HPDE6-E6E7 (cell line): Measurements from ENCODE around the gene MPHOSPH8.

ENCODE experiments used
- DNase-seq: peaks from one replicate; pipeline ENCODE4 v3.0.0; 2011; ENCODE audit warnings: missing footprints; ENCODE audit errors: extremely low spot score

Gene MPHOSPH8, protein sequence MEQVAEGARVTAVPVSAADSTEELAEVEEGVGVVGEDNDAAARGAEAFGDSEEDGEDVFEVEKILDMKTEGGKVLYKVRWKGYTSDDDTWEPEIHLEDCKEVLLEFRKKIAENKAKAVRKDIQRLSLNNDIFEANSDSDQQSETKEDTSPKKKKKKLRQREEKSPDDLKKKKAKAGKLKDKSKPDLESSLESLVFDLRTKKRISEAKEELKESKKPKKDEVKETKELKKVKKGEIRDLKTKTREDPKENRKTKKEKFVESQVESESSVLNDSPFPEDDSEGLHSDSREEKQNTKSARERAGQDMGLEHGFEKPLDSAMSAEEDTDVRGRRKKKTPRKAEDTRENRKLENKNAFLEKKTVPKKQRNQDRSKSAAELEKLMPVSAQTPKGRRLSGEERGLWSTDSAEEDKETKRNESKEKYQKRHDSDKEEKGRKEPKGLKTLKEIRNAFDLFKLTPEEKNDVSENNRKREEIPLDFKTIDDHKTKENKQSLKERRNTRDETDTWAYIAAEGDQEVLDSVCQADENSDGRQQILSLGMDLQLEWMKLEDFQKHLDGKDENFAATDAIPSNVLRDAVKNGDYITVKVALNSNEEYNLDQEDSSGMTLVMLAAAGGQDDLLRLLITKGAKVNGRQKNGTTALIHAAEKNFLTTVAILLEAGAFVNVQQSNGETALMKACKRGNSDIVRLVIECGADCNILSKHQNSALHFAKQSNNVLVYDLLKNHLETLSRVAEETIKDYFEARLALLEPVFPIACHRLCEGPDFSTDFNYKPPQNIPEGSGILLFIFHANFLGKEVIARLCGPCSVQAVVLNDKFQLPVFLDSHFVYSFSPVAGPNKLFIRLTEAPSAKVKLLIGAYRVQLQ

DNA sequence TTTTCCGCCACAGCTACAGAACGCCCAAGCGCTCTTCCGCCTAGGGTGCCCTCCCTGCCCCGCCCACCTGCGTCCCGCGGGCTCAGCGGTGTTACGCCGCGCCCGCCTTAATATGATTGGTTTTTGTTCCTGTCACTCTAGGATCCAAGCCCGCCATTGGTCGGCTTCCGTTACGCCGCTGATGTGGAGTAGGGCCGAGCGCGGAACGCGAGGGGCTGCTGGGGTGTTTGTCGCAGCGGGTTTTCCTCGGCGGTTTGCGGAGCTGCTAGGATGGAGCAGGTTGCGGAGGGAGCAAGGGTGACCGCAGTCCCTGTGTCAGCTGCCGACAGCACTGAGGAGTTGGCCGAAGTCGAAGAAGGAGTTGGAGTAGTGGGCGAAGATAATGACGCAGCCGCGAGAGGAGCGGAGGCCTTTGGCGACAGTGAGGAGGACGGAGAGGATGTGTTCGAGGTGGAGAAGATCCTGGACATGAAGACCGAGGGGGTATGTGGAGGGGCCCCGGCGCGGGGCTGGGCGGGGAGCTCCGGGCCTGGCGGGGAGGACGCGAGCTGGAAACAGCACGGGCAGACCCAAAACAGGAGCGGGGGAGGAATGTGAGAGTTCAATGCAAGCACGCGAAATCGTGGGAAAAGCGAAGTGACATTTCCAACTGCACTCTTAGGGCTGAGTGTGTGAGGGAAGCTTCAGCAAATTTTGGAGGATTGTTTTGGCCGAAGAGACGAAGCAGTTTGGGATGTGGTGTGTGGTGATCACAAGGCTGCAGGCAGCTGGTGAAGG is at the start of gene MPHOSPH8:
TSS of gene MPHOSPH8 (plus strand) at position 181 of the 777 bp plus-strand sequence. CDS start at position 271, 90 bp downstream.
- peak; percentile 62 for DNase-seq

DNA sequence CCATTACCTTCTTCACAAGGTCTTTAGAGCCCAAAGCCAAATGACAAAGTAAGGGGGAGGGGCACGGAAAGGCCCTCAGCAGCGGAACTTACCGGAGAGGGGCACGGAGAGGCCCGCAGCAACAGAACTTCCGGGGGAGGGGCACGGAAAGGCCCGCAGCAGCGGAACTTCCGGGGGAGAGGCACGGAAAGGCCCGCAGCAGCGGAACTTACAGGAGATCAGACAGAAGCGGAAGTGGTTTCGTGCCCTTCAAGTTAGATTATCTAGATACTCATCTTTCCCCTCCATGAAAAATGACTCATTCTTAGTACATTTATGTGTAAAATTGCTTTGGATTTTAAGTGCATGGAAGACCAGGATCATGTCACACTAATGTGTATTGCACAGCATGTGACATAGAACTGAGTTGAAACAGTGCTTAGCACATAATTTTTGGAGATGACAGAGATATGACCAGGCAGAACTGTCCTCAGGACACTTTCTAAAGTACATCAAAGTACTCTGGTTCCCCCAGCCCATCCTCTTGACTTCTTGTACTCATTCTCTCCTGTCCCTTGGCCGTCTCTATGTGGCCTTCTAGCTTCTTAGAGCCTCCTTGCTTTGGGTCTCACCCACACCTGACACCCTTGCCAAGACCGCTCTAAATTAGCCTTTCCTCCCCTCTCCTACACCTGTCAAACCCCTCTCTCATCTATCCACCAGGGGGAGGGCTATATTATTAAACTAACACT is 46.4 kb upstream of the MPHOSPH8 start:
- no peak for DNase-seq

DNA sequence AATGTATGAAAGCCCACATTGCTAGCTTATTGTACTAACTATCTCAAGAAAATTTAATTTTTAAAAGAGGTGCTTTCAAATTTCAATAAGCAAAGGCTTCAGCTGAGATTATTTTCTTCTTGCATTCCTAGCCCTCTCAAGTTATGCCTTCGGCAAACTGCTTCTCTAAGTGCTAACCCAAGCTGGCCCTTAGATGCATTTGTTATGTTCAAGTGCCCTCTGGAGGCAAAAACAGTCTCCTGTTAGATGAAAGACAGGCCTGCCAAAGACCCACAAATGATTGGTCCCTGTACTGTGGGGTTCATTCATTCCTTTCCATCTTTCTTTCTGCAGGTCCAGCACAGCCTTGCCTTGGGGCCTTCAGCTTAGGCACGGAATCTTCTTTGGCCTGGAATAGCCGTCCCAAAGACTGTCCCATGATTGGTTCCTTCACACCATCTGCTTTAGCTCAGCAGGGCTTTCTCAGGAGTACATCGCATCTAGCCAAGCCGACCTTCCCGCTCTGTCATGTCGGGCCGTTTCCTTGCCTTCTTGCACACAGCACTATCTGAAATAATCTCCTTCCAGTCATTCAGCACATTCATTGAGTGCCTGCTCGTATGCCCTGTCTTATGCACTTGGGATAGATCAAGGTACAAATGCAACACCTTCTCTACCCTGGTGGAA is 45.7 kb upstream of the MPHOSPH8 start:
- DNase-seq = no peak

DNA sequence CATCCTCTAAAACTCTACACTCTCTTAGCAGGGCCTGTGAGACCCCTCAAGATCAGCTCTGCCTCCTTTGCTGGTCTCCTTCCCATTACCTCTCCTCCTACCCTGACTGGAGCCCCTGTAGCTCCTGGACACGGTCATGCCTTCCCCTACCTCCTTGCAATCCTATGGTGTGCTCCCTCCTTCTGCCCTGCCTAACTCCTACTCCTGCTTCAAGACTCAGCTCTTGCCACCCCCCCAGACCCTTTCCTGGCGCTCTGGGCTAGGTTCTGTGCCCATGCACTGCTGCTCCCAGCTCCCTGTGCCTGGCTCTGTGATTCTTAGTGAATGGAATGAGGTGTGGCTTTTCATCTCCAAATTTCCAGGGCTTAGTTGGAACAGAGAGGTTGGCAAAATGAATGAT is 44.1 kb upstream of the MPHOSPH8 start:
- DNase-seq = no peak

DNA sequence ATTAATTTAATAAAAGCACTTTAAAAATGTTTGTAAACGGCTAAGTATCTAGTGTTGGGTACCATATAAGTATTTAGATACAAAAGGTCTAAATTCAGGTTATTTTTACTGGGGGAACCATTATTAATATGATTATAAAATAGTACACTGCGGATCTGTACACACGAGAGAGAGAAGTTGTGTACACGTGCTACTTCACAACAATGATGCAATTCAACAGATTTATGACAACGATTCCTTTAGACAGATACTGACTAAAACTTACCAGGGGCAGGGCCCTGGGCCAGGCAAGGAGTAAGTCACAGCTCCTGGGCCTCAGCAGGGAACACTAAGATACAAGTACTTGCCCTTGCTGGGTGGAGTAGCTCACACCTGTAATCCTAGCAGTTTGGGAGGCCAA is 43.0 kb upstream of the MPHOSPH8 start:
- no peak for DNase-seq

DNA sequence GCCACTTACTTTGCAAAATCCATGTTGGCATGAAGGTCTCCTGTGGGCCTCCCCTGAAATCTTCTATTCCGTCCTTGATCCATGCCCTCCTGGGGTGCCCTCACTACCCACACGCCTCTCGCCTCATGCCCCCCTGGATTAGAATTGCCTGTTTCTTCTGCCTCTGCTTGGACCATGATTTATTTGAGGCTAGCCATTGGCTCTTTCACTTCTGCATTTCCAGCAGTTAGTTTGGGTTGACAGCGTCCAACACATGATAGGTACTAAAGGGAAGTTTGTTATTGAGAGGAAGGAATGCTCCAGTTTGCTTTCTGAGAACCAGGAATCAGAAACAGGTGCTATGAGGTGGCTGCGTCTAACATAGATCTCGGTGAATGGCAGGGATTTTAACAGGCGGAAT is 41.6 kb upstream of the MPHOSPH8 start:
- DNase-seq = no peak

DNA sequence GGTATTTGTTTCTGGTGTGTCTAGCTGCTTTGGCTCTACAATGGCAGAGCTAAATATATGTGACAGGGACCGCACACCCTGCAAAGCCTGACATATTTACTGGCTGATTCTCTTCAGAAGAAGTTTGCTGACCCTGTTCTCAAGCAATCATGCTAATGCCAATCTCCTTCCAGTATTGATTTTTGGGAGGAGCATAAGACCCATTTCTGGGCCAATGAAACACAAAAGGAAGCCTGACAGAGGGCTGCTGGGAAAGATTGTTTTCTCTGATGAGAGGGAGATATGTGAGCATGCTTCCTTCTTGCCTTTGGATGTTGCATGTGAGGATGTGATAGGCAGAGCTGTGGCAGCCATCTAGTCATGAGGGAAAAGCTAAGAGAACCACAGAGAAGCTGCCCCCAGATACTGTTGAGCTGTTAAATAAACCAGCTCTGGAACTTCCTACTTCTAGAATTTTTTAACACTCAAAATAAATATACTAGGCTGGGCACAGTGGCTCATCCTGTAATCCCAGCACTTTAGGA is 40.7 kb upstream of the MPHOSPH8 start:
- DNase-seq = no peak

DNA sequence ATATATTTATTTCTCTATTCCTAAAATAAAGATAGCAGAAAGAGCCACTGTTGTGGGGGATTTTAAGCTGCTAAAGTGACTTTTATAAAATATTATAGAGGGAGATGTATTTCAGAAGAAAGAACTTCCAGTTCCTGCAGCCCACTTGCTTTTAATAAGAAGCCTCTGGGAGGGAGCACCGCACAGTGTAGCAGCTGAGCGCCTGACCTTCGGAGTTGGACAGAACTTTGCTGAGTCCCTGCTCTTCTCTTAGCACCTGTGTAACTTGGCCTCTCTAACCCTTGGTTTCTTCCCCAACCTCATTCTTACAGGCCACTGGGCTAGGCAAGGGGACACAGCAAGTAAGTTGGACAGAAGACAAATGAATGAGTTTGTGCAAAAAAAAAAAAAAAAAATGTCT is 37.4 kb upstream of the MPHOSPH8 start:
- no peak for DNase-seq

DNA sequence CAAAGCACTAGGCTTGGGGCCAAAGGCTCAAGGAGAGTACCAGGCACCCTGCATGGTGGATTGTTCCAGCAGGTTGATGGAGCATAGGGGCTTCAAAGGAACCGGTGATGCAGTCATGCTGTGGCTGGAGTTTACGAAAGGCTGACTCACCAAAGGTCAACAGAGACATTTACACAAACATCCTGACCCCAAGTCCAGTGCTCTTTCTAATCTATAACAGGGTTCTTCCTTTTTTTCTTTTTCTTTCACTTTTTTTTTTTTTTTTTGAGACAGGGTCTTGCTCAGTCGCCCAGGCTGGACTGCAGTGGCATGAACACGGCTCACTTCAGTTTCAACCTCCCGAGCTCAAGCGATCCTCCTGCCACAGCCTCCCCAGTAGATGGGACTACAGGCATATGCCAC is 36.5 kb upstream of the MPHOSPH8 start:
- DNase-seq = no peak

DNA sequence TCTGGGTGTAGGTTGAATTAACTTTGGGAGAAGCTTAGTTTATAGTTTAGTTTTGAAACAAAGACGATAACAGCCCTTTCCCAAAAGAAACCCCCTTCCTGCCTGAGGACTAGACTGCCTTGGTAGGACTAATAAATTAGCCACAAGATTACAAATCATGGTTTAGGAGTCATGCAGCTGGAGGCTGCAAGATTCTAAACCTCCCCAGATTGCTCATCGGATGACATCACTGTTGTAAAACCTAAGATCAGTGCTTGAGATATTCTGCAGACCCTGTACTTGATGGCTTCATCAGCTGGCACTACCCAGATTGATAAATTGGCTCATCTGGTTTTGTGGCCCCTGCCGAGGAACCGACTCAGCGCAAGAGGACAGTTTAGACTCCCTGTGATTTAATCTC is 35.9 kb upstream of the MPHOSPH8 start:
- DNase-seq = no peak

DNA sequence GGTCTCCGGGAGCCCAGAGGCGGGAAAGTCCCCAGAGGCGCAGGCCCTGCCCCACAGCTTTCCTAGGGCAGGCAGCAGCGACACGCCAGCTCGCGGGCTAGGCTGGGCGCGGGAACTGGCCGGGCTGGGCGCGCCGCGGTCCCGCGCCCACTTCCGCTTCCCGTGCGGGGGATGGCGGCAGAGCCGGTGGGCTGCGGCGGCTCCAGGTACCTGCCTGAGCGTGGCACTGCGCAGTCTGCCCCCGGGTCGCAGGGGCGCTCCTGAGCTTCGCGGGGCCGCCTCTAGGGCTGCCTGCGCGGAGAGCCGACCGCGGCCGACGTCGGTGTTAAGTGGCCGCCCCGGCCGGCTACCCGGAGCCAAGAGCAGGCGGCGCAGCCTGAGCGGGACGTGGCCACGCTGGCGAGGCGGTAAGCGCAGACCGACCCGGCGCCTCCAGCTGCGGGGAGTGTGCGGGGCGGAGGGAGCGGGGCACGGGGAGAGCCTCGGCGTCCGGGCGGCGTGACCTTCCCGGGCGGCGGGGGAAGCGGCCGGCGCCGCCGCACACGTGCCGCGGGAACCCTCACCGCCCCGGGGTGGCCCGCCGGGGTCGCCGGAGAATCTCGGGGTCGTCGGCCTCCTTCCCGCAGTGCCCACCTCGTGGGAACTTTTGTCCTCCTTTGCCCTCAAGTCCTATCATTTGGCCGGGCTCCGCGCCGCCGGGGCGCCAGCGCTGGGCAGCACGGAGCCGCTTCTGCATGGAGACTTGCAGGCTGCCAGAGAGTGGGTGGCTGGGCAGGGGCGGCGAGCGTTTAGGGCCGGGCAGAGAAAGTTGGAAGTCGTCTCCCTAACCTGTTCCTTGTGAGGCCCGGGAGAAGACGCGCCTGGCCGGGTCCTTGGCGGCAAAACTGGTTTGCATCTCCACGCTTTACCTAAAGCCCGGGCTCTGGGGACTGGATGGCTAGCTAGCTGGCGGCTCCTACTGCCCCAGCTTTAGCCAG is 31.4 kb upstream of the MPHOSPH8 start:
- DNase-seq = no peak

DNA sequence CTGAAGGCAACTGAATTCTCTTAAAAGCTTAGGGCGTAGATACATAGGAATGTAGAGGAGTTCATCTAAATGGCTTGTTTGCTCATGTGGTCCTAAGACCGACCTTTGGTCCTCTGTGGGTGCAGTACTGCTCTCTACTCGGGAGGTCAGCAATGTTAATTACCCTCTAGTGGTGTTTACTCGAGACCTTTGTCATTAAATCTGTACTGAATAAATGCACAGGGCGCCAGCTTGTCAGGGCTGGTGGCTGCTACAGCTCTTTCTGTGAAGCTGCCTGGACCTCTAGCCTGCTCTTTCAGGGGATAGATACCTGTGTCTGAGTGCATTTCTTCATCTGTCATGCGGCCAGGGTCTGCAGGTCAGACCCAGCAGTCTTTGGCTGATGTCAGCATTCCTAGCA is 29.2 kb upstream of the MPHOSPH8 start:
- no peak for DNase-seq

DNA sequence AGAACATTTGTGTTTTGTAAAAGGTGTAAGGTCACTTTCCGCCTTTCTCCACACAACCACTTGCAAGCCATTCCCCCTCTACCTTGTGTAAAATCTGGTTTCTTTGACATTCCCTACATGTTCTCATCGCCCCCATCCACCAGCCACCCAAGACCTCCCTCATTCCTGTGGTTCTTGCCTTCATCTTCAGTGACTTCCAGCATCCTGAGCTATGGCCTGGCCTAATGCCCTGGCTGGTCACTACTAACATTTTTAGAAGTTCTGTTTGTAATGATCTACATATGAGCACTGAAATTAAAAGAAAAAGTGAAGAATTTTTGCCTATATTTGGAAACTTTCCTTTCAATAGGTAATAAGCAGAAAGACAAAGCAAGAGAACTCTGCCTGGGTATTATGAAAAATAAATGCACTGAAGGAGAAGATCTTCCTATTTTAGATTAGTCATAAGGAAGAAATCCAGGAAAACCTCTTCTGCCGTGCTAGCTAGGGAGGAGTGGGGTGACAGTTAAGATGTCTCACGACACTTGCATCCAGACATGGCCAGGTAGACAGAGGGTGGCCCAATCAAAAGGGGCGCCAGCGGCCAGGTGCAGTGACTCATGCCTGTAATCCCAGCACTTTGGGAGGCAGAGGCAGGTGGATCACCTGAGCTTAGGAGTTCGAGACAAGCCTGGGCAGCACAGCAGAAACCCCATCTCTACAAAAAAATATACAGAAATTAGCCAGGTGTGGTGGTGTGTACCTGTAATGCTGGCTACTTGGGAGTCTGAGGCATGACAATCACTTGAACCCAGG is 28.1 kb upstream of the MPHOSPH8 start:
- DNase-seq = no peak

DNA sequence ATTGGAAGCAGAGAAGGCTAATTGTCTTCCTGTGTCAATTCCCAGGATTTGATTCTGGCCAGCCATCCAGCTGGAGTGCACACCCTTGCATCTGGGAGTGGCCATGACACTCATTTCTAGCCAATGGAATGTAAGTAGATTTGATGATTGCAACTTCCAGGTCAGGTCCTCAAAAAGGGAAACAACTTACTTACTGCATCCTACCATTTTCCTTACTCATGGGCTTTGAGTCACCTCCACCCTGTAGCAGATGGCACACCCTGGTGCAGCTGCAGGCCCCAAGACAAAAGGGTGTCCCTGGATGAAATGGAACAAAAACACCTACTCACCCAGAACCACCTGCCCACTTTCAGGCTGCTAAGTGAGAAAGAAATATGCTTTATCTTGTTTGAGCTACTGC is 27.3 kb upstream of the MPHOSPH8 start:
- no peak for DNase-seq

DNA sequence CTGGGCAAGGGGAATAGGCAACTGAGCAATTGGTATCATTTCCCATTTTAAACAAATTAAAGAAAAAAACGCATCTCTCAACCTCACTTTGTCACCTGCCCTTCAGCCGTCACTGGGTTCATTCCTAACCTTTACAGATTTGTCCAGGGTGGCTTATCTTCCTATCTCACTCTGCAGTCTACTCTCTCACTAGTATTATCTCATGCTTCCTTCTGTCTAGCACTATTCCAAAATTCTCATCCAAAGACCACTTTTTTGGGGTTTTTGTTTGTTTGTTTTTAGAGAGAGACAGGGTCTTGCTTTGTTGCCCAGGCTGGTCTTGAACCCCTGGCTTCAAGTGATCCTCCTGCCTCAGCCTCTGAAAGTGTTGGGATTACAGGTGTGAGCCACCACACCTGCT is 26.7 kb upstream of the MPHOSPH8 start:
- no peak for DNase-seq

DNA sequence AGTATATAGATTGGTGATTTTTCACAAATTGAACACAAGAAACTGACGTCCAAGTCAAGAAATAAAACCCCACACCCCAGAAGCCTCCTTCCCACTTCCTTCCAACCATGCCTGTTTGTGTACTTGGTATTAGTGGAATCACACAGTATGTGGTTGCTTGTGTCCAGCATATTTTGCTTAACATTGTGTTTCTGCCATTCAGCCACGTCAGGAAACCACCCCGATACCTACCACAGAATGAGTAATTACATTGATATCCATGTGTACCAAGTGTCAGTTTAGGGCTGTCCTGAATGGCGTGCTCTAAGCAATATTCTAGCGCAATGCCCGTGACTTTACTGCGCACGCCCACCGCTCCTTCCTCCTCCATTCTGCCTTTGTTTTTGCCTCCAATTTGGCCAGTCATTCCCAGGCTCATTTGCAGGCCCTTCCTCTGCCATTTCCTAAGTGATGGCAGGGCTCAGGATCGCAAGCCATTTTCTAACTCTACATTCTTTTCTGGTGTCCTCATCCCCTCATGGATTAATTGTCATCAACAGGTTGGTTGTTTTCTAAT is 25.9 kb upstream of the MPHOSPH8 start:
- no peak for DNase-seq

DNA sequence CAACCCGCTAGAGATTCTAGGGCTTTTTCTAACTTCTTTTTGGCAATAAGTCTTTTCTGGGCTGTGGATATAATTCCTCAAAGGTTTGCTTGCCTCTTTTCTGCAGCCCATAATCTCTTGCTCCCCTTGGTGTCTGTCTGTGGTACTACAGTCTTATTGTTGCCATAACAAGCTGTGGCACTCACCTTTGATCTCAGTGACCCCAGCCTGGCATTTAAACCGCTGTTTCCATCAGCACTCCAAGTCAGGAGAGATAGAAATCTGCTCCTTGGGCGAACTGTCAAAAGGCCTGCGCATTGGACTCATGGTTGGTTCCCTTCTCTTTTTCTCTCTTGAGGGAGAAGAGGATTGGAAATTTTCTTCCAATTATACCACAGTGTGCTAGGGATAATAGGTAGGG is 14.5 kb upstream of the MPHOSPH8 start:
- no peak for DNase-seq

DNA sequence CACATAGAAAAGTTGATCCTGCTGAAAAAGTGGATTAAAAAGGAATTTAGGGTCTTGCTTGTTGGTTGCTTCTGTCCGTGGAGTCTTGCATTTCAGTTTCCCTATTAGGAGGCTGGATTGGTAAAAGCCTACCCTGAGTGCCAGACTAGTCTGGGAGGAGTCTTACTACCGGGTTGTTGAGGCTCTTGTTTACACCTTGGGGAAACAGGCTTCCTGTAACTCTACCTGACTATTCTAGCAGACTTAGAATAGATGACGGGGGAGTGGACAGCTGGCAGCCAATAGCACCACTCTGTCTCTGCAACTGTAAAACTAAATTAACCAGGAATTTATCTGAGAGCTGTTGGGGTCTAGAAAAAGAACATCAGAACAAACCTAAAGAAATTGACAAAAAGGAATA is 11.3 kb upstream of the MPHOSPH8 start:
- no peak for DNase-seq
